HepG2 (cell line): ENCODE results near the gene ARCN1. TPM values are rescaled to one million over a fixed set of nuclear protein-coding genes. Genes with fewer than 3 reads are reported as not detected.

ENCODE experiments used
- AKAP8 ChIP-seq: sonication (generic); formaldehyde crosslinking; IDR thresholded peaks from 2 replicates; pipeline ENCODE4 v1.5.1; 2020; ENCODE audit warnings: mild to moderate bottlenecking, missing genetic modification reagents
- ASH2L ChIP-seq: fragments of 300-600, 200-600 bp; sonication (generic); IDR thresholded peaks from 2 replicates; pipeline ENCODE4 v1.7.0; 2017; ENCODE audit warnings: low read depth, mild to moderate bottlenecking, moderate library complexity, mixed read lengths, low read length; ENCODE audit not compliant: insufficient read length
- DR1 ChIP-seq: sonication (generic); formaldehyde crosslinking; IDR thresholded peaks from 2 replicates; pipeline ENCODE4 v1.8.0; 2021; ENCODE audit warnings: mild to moderate bottlenecking, missing genetic modification reagents, inconsistent platforms
- GZF1 ChIP-seq: sonication (generic); formaldehyde crosslinking; IDR thresholded peaks from 2 replicates; pipeline ENCODE4 v1.5.1; 2020; ENCODE audit warnings: mild to moderate bottlenecking, missing genetic modification reagents
- HNF4A ChIP-seq: sonication (generic); formaldehyde crosslinking; IDR thresholded peaks from 2 replicates; pipeline ENCODE4 v1.4.0; 2020; ENCODE audit warnings: missing genetic modification reagents
- LCORL ChIP-seq, 2 experiments: fragments of 450-650 bp in 1 of 2; sonication (generic) in 1 of 2; formaldehyde crosslinking in 1 of 2; IDR thresholded peaks; 2 replicates each; pipeline versions ENCODE4 v1.5.0 to v1.6.1; 2017 to 2020; ENCODE audit warnings: antibody characterized with exemption in 1 of 2, missing genetic modification reagents in 1 of 2
- PRPF4 ChIP-seq: fragments of 200-400 bp; formaldehyde crosslinking; IDR thresholded peaks from 2 replicates; pipeline ENCODE4 v1.6.1; 2016; ENCODE audit warnings: low read length, low read depth; ENCODE audit not compliant: poor library complexity, severe bottlenecking
- RFX3 ChIP-seq: IDR thresholded peaks from 2 replicates; pipeline ENCODE4 v1.6.1; 2016; ENCODE audit warnings: missing biosample characterization, missing genetic modification reagents
- SMAD1 ChIP-seq: sonication (generic); formaldehyde crosslinking; IDR thresholded peaks from 2 replicates; pipeline ENCODE4 v1.4.0; 2020; ENCODE audit warnings: missing genetic modification reagents, low read depth, mild to moderate bottlenecking, borderline replicate concordance
- YY1 ChIP-seq: IDR thresholded peaks from 2 replicates; pipeline ENCODE4 v1.6.1; 2011; ENCODE audit warnings: low read length, low read depth, moderate library complexity, mild to moderate bottlenecking; ENCODE audit not compliant: insufficient read depth, insufficient replicate concordance
- ZFP36L2 ChIP-seq: sonication (generic); formaldehyde crosslinking; IDR thresholded peaks from 2 replicates; pipeline ENCODE4 v1.4.0; 2020; ENCODE audit warnings: missing genetic modification reagents
- ZFX ChIP-seq: sonication (generic); formaldehyde crosslinking; IDR thresholded peaks from 2 replicates; pipeline ENCODE4 v1.4.0; 2020; ENCODE audit warnings: mild to moderate bottlenecking, low read depth, missing genetic modification reagents, moderate library complexity
- ZNF20 ChIP-seq: sonication (generic); formaldehyde crosslinking; IDR thresholded peaks from 2 replicates; pipeline ENCODE4 v1.4.0; 2020; ENCODE audit warnings: mild to moderate bottlenecking, moderate library complexity, missing genetic modification reagents
- ZNF589 ChIP-seq: sonication (generic); formaldehyde crosslinking; conservative IDR thresholded peaks from 2 replicates; pipeline ENCODE4 v1.8.0; 2022; ENCODE audit warnings: mild to moderate bottlenecking, moderate library complexity, missing genetic modification reagents
- ZSCAN31 ChIP-seq: sonication (generic); formaldehyde crosslinking; IDR thresholded peaks from 2 replicates; pipeline ENCODE4 v1.5.0; 2020; ENCODE audit warnings: low read depth, mild to moderate bottlenecking, missing genetic modification reagents
- polyA plus RNA-seq, 8 experiments: library from polyadenylated mRNA; depleted of rRNA in 3 of 8; stranded (reverse) in 7 of 8; unstranded in 1 of 8; fragments of >200 nt; fragmentation: Illumina TruSeq in 4 of 8; extraction: Trizol in 4 of 8; gene quantifications; 2 replicates each; pipeline versions ENCODE4 v1.2.1 to v1.2.3, GENCODE V29; 2011 to 2016; ENCODE audit warnings: low read depth in 4 of 8, missing spikeins in 1 of 8, mixed read lengths in 1 of 8; ENCODE audit not compliant: insufficient read depth in 1 of 8
- total RNA-seq, 5 experiments: library from RNA; depleted of rRNA; stranded (reverse); fragments of >200 nt; fragmentation: Illumina TruSeq; extraction: Trizol; gene quantifications; 2 replicates each; pipeline ENCODE4 v1.2.3, GENCODE V29; 2016; ENCODE audit warnings: low read depth in 1 of 5
- TF ChIP-seq, protein P1 (sequence below): sonication (generic); formaldehyde crosslinking; conservative IDR thresholded peaks from 2 replicates; pipeline ENCODE4 v1.4.0; 2020; ENCODE audit warnings: missing genetic modification reagents
- TF ChIP-seq, protein P2 (sequence below): sonication (generic); formaldehyde crosslinking; IDR thresholded peaks from 2 replicates; pipeline ENCODE4 v1.5.0; 2020; ENCODE audit warnings: mild to moderate bottlenecking, missing genetic modification reagents
- TF ChIP-seq, protein P3 (sequence below): sonication (generic); formaldehyde crosslinking; IDR thresholded peaks from 2 replicates; pipeline ENCODE4 v1.5.0; 2020; ENCODE audit warnings: missing genetic modification reagents
- TF ChIP-seq, protein P4 (sequence below): sonication (generic); formaldehyde crosslinking; IDR thresholded peaks from 2 replicates; pipeline ENCODE4 v1.4.0; 2020; ENCODE audit warnings: low read depth, mild to moderate bottlenecking, missing genetic modification reagents
- TF ChIP-seq, protein P5 (sequence below): sonication (generic); formaldehyde crosslinking; IDR thresholded peaks from 2 replicates; pipeline ENCODE4 v1.5.0; 2020; ENCODE audit warnings: mild to moderate bottlenecking, missing genetic modification reagents

Gene ARCN1
- total and polyA plus RNA-seq, 2 of the 13 experiments (the other 11 are each of a cell fraction or from before 2014, with no cell fraction given): 148 to 200 TPM

DNA sequence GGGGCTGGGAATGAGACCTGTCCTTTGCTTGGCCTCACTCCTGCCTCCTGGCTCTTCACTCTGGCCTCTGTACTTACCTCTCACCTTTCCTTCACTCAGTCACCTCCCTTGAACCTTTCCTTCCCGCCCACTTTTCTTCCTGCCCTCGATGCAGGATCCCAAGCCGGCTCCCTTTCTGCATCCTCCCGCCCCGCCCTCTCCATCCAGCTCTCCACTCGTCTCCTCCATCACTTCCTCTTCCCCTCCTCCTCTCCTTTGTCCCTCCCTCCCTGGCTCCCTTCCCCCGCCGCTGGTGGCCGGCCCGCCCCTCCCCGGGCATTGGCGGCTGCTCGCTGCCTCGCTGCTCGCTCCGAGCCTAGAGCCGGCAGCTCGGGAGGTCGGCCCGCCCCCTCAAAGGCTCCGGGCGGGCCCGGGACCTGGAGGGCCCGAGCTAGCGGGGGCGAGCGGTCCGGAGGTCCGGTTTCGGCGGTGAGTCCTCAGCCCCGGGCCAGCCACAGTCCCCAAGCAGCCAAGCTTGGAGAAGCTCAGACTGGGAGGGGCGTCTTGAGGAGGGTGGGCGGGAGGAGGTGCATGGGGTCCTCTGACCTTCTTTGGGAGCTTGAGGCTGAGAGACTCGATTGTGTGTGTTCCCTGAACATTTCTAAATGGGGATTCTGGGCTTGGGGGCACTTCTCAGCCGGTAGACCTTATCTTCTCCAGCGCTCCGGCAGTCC is 49.0 kb downstream of the ARCN1 start (continued):
- TF ChIP-seq SMAD1 (CRISPR knock-in tag): no peak
- no peak; the same call in 1 of the 2 replicates for TF ChIP-seq ZFX
- TF ChIP-seq, protein P1, sequence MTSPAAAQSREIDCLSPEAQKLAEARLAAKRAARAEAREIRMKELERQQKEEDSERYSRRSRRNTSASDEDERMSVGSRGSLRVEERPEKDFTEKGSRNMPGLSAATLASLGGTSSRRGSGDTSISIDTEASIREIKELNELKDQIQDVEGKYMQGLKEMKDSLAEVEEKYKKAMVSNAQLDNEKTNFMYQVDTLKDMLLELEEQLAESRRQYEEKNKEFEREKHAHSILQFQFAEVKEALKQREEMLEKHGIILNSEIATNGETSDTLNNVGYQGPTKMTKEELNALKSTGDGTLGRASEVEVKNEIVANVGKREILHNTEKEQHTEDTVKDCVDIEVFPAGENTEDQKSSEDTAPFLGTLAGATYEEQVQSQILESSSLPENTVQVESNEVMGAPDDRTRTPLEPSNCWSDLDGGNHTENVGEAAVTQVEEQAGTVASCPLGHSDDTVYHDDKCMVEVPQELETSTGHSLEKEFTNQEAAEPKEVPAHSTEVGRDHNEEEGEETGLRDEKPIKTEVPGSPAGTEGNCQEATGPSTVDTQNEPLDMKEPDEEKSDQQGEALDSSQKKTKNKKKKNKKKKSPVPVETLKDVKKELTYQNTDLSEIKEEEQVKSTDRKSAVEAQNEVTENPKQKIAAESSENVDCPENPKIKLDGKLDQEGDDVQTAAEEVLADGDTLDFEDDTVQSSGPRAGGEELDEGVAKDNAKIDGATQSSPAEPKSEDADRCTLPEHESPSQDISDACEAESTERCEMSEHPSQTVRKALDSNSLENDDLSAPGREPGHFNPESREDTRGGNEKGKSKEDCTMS (CRISPR knock-in tag): no peak
- TF ChIP-seq RFX3 (CRISPR knock-in tag): no peak
- no peak for TF ChIP-seq ZFP36L2 (CRISPR knock-in tag)
- TF ChIP-seq ASH2L: peak; percentile 30
- TF ChIP-seq ZNF20: no peak
- no peak for TF ChIP-seq LCORL (IDR thresholded peaks at IDR 0.05)
- no peak for TF ChIP-seq LCORL (CRISPR knock-in tag; IDR thresholded peaks at IDR 0.05)
- TF ChIP-seq, protein P2, sequence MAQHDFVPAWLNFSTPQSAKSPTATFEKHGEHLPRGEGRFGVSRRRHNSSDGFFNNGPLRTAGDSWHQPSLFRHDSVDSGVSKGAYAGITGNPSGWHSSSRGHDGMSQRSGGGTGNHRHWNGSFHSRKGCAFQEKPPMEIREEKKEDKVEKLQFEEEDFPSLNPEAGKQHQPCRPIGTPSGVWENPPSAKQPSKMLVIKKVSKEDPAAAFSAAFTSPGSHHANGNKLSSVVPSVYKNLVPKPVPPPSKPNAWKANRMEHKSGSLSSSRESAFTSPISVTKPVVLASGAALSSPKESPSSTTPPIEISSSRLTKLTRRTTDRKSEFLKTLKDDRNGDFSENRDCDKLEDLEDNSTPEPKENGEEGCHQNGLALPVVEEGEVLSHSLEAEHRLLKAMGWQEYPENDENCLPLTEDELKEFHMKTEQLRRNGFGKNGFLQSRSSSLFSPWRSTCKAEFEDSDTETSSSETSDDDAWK: no peak
- TF ChIP-seq ZSCAN31: 0 out of 2 replicates have a peak, but pooled peaks have one; percentile 9
- TF ChIP-seq, protein P3, sequence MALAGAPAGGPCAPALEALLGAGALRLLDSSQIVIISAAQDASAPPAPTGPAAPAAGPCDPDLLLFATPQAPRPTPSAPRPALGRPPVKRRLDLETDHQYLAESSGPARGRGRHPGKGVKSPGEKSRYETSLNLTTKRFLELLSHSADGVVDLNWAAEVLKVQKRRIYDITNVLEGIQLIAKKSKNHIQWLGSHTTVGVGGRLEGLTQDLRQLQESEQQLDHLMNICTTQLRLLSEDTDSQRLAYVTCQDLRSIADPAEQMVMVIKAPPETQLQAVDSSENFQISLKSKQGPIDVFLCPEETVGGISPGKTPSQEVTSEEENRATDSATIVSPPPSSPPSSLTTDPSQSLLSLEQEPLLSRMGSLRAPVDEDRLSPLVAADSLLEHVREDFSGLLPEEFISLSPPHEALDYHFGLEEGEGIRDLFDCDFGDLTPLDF (CRISPR knock-in tag): peak; percentile 37; the same call in 1 of the 2 replicates
- TF ChIP-seq, protein P4, sequence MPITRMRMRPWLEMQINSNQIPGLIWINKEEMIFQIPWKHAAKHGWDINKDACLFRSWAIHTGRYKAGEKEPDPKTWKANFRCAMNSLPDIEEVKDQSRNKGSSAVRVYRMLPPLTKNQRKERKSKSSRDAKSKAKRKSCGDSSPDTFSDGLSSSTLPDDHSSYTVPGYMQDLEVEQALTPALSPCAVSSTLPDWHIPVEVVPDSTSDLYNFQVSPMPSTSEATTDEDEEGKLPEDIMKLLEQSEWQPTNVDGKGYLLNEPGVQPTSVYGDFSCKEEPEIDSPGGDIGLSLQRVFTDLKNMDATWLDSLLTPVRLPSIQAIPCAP: no peak
- TF ChIP-seq ZNF589: no peak
- TF ChIP-seq PRPF4: peak; percentile 63
- TF ChIP-seq, protein P5, sequence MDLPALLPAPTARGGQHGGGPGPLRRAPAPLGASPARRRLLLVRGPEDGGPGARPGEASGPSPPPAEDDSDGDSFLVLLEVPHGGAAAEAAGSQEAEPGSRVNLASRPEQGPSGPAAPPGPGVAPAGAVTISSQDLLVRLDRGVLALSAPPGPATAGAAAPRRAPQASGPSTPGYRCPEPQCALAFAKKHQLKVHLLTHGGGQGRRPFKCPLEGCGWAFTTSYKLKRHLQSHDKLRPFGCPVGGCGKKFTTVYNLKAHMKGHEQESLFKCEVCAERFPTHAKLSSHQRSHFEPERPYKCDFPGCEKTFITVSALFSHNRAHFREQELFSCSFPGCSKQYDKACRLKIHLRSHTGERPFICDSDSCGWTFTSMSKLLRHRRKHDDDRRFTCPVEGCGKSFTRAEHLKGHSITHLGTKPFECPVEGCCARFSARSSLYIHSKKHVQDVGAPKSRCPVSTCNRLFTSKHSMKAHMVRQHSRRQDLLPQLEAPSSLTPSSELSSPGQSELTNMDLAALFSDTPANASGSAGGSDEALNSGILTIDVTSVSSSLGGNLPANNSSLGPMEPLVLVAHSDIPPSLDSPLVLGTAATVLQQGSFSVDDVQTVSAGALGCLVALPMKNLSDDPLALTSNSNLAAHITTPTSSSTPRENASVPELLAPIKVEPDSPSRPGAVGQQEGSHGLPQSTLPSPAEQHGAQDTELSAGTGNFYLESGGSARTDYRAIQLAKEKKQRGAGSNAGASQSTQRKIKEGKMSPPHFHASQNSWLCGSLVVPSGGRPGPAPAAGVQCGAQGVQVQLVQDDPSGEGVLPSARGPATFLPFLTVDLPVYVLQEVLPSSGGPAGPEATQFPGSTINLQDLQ (CRISPR knock-in tag): 0 out of 2 replicates have a peak, but pooled peaks have one; percentile 30
- peak; percentile 54 for TF ChIP-seq YY1
- no peak for TF ChIP-seq AKAP8 (CRISPR knock-in tag)
- no peak for TF ChIP-seq GZF1 (CRISPR knock-in tag)
- no peak for TF ChIP-seq HNF4A
- no peak for TF ChIP-seq DR1 (CRISPR knock-in tag)
